PFSK-1 (cell line): ENCODE results near the gene PLCD1.

Source experiments
- FOXP2 ChIP-seq: optimal IDR thresholded peaks from 2 replicates; pipeline ENCODE3; 2011; ENCODE audit warnings: borderline replicate concordance, control low read depth, inconsistent platforms; ENCODE audit not compliant: insufficient read depth; ENCODE audit errors: extremely low read length, extremely low read depth
- POLR2AphosphoS5 ChIP-seq: IDR thresholded peaks from 2 replicates; pipeline ENCODE4 v1.6.1; 2012; ENCODE audit warnings: low read depth, mild to moderate bottlenecking, control low read depth, low read length, moderate library complexity
- SIN3A ChIP-seq: IDR thresholded peaks from 2 replicates; pipeline ENCODE4 v1.6.1; 2012; ENCODE audit warnings: mild to moderate bottlenecking, low read length, moderate library complexity, borderline replicate concordance; ENCODE audit not compliant: insufficient read depth
- TAF1 ChIP-seq: IDR thresholded peaks from 2 replicates; pipeline ENCODE4 v1.6.1; 2012; ENCODE audit warnings: low read length, control low read depth, borderline replicate concordance; ENCODE audit not compliant: insufficient read depth
- TF ChIP-seq, protein P1 (sequence below), 2 experiments: IDR thresholded peaks; 2 replicates each; pipeline versions ENCODE4 v1.6.1 to v1.8.0; 2011 to 2012; ENCODE audit warnings: low read depth in 2 of 2, low read length in 2 of 2, control low read depth in 1 of 2, inconsistent platforms in 1 of 2, mild to moderate bottlenecking in 1 of 2, moderate library complexity in 1 of 2; ENCODE audit not compliant: insufficient read depth in 1 of 2

PLCD1 gene

DNA sequence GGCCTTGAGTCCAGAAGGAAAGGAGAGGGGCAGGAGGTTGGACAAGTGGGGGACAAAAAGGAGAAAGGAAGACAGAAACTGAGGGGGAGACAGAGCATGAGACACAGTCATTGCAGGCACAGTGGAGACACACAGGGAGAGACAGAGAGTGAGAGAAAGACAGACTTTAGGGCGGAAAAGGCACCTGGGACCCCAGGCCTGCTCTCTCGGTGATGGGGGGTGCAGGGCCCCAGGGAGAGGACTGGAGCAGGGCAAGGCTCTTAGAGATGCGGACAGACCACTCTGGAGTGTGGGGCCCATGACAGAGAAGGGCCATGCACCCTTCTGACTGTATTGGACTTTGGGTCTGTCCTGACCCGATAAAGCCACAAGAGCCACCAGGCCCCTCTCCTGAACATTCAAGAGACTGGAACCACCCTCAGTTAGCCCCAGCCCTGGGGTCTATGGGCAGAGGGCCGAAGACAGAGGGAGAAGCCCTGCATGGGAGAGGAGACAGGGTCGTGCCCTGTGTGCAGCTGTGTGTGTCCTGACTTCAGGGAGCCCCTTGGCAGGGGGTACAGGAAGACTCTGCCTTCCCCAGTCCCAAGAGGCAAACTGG, 12.5 kb downstream of the PLCD1 start:
- TF ChIP-seq FOXP2, result no peak
- TF ChIP-seq POLR2AphosphoS5, result no peak
- TF ChIP-seq SIN3A, result no peak
- TF ChIP-seq, protein P1, sequence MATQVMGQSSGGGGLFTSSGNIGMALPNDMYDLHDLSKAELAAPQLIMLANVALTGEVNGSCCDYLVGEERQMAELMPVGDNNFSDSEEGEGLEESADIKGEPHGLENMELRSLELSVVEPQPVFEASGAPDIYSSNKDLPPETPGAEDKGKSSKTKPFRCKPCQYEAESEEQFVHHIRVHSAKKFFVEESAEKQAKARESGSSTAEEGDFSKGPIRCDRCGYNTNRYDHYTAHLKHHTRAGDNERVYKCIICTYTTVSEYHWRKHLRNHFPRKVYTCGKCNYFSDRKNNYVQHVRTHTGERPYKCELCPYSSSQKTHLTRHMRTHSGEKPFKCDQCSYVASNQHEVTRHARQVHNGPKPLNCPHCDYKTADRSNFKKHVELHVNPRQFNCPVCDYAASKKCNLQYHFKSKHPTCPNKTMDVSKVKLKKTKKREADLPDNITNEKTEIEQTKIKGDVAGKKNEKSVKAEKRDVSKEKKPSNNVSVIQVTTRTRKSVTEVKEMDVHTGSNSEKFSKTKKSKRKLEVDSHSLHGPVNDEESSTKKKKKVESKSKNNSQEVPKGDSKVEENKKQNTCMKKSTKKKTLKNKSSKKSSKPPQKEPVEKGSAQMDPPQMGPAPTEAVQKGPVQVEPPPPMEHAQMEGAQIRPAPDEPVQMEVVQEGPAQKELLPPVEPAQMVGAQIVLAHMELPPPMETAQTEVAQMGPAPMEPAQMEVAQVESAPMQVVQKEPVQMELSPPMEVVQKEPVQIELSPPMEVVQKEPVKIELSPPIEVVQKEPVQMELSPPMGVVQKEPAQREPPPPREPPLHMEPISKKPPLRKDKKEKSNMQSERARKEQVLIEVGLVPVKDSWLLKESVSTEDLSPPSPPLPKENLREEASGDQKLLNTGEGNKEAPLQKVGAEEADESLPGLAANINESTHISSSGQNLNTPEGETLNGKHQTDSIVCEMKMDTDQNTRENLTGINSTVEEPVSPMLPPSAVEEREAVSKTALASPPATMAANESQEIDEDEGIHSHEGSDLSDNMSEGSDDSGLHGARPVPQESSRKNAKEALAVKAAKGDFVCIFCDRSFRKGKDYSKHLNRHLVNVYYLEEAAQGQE (IDR thresholded peaks at IDR 0.05; ENCODE audit: insufficient read depth in 1 of 2, low read depth in 2 of 2, low read length in 2 of 2), result no peak

DNA sequence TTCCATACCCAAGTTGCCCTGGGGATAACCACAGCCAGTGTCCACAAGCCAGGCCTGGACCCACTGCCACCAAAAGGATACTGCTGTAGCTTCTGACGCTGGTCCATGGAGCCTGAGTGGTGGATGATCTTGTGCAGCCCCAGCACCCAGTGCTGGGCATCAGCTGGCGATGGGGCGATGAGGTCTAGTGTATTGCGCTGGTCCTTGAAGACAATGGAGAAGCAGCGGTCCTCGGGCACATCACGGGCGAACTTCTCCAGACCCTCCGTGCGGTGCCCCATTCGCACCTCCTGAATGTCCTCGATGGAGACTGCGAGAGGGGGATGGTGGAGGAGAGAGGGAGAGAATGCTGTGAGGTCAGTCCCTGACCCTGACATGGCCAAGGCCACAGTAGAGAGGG, 13.0 kb downstream of the PLCD1 start:
- no peak for TF ChIP-seq POLR2AphosphoS5
- TF ChIP-seq SIN3A, result no peak
- no peak for TF ChIP-seq TAF1
- TF ChIP-seq, protein P1 (IDR thresholded peaks at IDR 0.05; ENCODE audit: insufficient read depth in 1 of 2, low read depth in 2 of 2, low read length in 2 of 2), result no peak
- no peak for TF ChIP-seq FOXP2

DNA sequence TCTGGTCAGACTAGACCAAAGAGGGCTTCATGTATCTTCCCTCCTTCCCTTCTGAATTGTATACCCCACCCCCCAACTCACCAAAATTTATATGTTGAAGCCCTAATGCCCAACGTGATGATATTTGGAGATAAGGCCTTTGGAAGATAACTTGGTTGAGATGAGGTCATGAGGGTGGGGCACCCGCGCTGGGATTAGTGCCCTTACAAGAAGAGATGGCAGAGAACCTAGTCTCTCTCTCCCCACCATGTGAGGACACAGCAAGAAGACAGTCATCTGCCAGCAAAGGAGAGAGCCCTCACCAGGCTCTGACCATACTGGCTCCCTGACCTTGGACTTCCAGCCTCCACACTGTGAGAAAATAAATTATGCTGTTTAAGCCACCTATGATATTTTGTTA, 13.5 kb downstream of the PLCD1 start:
- TF ChIP-seq, protein P1 (IDR thresholded peaks at IDR 0.05; ENCODE audit: insufficient read depth in 1 of 2, low read depth in 2 of 2, low read length in 2 of 2), result no peak
- TF ChIP-seq SIN3A (no peak), FOXP2 (no peak), POLR2AphosphoS5 (no peak), TAF1 (no peak)

DNA sequence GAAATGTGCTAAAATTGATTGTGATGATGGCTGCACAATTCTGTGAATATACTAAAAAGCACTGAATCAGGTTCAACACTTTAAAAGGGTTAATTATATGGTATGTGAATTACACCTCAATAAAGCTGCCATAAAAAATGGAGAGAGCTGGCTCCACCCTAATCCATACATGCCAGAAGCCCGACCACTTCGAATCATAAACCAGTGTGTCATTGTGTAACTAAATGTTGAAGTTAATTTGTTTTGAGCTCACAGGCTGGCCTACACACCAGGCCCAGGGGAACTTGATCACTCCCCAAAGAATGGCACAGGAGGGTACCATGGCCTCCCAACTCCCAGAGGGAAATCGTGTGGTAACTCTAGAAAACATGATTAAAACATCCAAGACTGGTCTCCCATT, 14.0 kb downstream of the PLCD1 start:
- no peak for TF ChIP-seq POLR2AphosphoS5
- no peak for TF ChIP-seq FOXP2
- TF ChIP-seq TAF1, result no peak
- TF ChIP-seq, protein P1 (IDR thresholded peaks at IDR 0.05; ENCODE audit: insufficient read depth in 1 of 2, low read depth in 2 of 2, low read length in 2 of 2), result no peak
- no peak for TF ChIP-seq SIN3A

DNA sequence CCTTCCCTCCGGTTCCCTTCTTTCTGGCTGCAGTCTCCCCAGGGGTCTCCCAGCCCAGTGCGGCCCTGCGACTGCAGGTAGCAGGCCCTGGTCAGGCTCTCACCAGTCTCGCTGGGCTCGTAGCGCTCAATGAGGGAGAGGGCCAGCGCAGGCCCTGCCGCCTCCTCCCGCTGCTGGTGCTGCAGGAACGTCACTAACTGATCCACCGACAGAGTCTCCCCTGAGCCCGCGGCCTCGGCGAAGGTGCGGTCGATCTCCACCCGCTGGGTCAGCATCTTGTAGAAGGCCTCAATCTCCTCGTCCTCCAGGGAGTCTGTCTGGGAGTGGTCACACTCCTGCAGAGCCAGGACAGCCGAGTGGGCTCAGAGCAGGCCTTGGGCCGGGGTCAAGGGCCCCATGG, 18.3 kb downstream of the PLCD1 start:
- TF ChIP-seq TAF1, result no peak
- TF ChIP-seq, protein P1 (IDR thresholded peaks at IDR 0.05; ENCODE audit: insufficient read depth in 1 of 2, low read depth in 2 of 2, low read length in 2 of 2), result no peak
- no peak for TF ChIP-seq FOXP2
